Right ventricle myocardium superior (tissue), 1 donor: ENCODE results near the gene S100PBP. TPM values are rescaled to one million over a fixed set of nuclear protein-coding genes. Genes with fewer than 3 reads are reported as not detected.
"Not testable (repeated sequence)": the region's sequence is repeated elsewhere in the genome, so short reads cannot be mapped to it uniquely, and the experiment has no call there.

Experiments
- ATAC-seq: fragments of 200-7000 bp; cut with Tn5 transposase; one replicate; pipeline ENCODE4 v1.9.1; 2020; ENCODE audit warnings: mild to moderate bottlenecking; ENCODE audit not compliant: poor library complexity
- DNase-seq: peaks from one replicate; pipeline ENCODE4 v3.0.0-alpha.2; 2020
- intact Hi-C: fragments of 100-400 bp; cut with DNase I; formaldehyde crosslinking; loops from one replicate; pipeline ENCODE4 v1.11.2; 2022
- total RNA-seq: library from RNA; stranded (reverse); fragmentation: NEBNext Ultra II Directional; extraction: Animal tissue kit (Norgen Biotek cat#: 25700); gene quantifications from one replicate; pipeline ENCODE4 v1.2.1, GENCODE V29; 2021
- donor health status: DM: no; HTN: yes; CAD: no; lungs with severe emphysema.

The S100PBP gene
- total RNA-seq, 1 donor from 2014 or later, result 12.7 TPM

DNA sequence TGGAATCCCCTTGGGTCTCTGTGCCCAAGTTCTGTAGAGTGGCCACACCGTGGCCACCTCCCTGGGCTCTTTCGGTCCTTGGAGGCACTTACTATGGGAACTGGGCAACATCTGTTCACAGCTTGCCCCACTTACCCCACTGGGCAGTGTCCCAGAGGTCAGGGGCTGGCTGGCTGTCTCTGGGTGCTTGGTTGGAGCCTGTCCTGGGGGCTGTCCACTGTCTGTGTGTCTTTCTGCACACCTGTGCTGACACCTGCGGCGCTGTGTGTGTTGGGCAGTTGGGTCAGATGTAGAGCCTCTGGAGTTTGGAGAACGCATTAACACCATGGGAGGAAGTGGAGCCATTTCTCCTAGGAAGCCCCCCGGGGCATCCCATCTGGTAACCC, 85.1 kb downstream of the S100PBP start:
- ATAC-seq, result no peak
- intact Hi-C loops, result no loop called here
- DNase-seq, result no peak

- ATAC-seq (no peak), DNase-seq (no peak)
- intact Hi-C loops, result no loop called here
Measured at GRCh38 chr1:32903991-32904785, 86.7 kb downstream of the S100PBP start.

- ATAC-seq (no peak), DNase-seq (no peak)
- intact Hi-C loops, result no loop called here
Measured at GRCh38 chr1:32904797-32905196, 87.3 kb downstream of the S100PBP start.

DNA sequence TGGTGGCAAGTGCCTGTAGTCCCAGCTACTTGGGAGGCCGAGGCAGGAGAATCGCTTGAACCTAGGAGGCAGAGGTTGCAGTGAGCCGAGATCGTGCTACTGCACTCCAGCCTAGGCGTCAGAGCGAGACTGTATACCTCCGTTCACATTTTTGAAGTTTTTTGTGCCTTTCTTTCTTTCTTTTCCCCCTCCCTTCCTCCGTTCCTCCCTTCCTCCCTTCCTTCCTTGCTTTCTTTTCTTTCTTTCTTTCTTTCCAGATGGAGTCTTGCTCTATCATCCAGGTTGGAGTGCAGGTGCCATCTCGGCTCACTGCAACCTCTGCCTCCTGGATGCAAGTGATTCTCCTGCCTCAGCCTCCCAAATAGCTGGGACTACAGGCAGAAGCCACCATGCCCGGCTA, 88.1 kb downstream of the S100PBP start:
- DNase-seq, intact Hi-C loops, ATAC-seq: not testable (repeated sequence)

- intact Hi-C loops, result no loop called here
- ATAC-seq (no peak), DNase-seq (no peak)
Measured at GRCh38 chr1:32906654-32907053, 89.2 kb downstream of the S100PBP start.

DNA sequence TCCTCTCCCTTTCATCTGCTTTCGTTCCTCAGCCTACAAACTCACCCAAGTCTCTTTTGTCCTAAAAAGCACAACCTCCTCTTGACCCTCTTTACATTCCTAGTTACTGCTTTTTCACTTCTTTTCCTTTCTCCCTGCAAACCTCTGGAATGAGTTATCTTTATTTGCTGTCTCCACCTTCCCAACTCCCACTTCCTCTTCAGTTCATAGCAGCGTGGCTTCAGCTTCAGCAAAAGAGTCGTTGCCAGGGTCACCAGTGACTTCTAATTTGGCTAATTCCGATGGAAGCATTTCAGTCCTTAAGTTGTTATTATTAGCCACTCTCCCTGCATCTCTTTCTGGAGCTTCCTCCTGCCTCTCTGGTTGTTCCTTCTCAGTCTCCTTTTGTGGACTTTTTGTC, 90.0 kb downstream of the S100PBP start:
- no peak for ATAC-seq
- DNase-seq, result no peak
- intact Hi-C loops, result no loop called here

Other genes starting within 250 kb of the S100PBP start
- 34.4 TPM for gene ZBTB8OS, start 167.1 kb upstream of the S100PBP start, total RNA-seq
- 89.7 TPM for gene RBBP4, start 166.4 kb upstream of the S100PBP start, total RNA-seq
- gene SYNC, start 114.9 kb upstream of the S100PBP start, total RNA-seq, result 22.1 TPM
- 34.1 TPM for gene YARS1, start 295 bp upstream of the S100PBP start, total RNA-seq
- gene FNDC5, start 53.3 kb downstream of the S100PBP start, total RNA-seq, result 139 TPM
- not detected for gene HPCA, start 68.8 kb downstream of the S100PBP start, total RNA-seq
- 10.5 TPM for gene TMEM54, start 83.7 kb downstream of the S100PBP start, total RNA-seq
- gene RNF19B, start 147.2 kb downstream of the S100PBP start, total RNA-seq, result 14.3 TPM
- 124 TPM for gene AK2, start 219.2 kb downstream of the S100PBP start, total RNA-seq